B cell (primary cell): Measurements from ENCODE around the gene ZNF597. TPM values are rescaled to one million over a fixed set of nuclear protein-coding genes. Genes with fewer than 3 reads are reported as not detected.

Experiments used
- ATAC-seq: fragments of 200-7000 bp; cut with Tn5 transposase; one replicate; pipeline ENCODE4 v1.10.0; 2021; ENCODE audit warnings: low read depth, mild to moderate bottlenecking, moderate number of reproducible peaks, moderate library complexity
- CTCF ChIA-PET: fragments of 350-600 bp; sonication (Branson Sonifier 250); formaldehyde crosslinking; loops from one replicate; lab custom pipeline; 2021; ENCODE audit warnings: antibody characterized with exemption, inconsistent platforms; lab: Charles Lee
- POLR2A ChIA-PET: fragments of 350-600 bp; sonication (Branson Sonifier 250); formaldehyde crosslinking; loops from one replicate; lab custom pipeline; 2021; ENCODE audit warnings: antibody characterized with exemption; lab: Charles Lee
- DNase-seq: peaks from one replicate; pipeline ENCODE4 v3.0.0; 2013
- H2AFZ ChIP-seq: 2 replicates; pipeline ENCODE4 v1.6.1; 2012; ENCODE audit warnings: mild to moderate bottlenecking, low read depth, low read length; ENCODE audit not compliant: insufficient read depth, poor library complexity, severe bottlenecking
- H3K27ac ChIP-seq, 2 donors: 1 replicate in 1 of 2; 2 replicates in 1 of 2; pipeline ENCODE4 v1.5.1; 2012 to 2013; ENCODE audit warnings: low read length in 2 of 2, mild to moderate bottlenecking in 2 of 2, moderate library complexity in 1 of 2
- H3K27me3 ChIP-seq, 4 experiments: fragments of 200-600 bp in 1 of 4; sonication (generic) in 1 of 4; replicated peaks in 1 of 4; 1 replicate in 2 of 4; 2 replicates in 2 of 4; pipeline versions ENCODE4 v1.6.1 to v1.7.0; 2013 to 2016; ENCODE audit warnings: low read length in 3 of 4, mild to moderate bottlenecking in 2 of 4, mixed read lengths in 1 of 4, moderate library complexity in 1 of 4; ENCODE audit not compliant: insufficient read depth in 4 of 4, control insufficient read depth in 3 of 4; ENCODE audit errors: control extremely low read depth in 1 of 4
- H3K36me3 ChIP-seq, 2 experiments: replicated peaks in 1 of 2; 1 replicate in 1 of 2; 2 replicates in 1 of 2; pipeline versions ENCODE4 v1.6.1 to v1.7.1; 2013; ENCODE audit warnings: low read length in 1 of 2; ENCODE audit not compliant: insufficient read depth in 2 of 2, control insufficient read depth in 1 of 2; ENCODE audit errors: control extremely low read depth in 1 of 2, extremely low read depth in 1 of 2
- H3K4me1 ChIP-seq, 2 donors: fragments of 200-600 bp in 1 of 2; sonication (generic) in 1 of 2; 1 replicate in 1 of 2; 2 replicates in 1 of 2; pipeline versions ENCODE4 v1.5.1 to v1.6.1; 2013 to 2017; ENCODE audit warnings: low read length in 2 of 2; ENCODE audit not compliant: control insufficient read depth in 2 of 2, insufficient read depth in 2 of 2
- H3K4me2 ChIP-seq: replicated peaks from 2 replicates; pipeline ENCODE3; 2012; ENCODE audit warnings: mild to moderate bottlenecking, low read depth, low read length; ENCODE audit not compliant: poor library complexity, severe bottlenecking
- H3K4me3 ChIP-seq, 5 experiments: fragments of 200-600 bp in 1 of 5; sonication (generic) in 1 of 5; 1 replicate in 3 of 5; 2 replicates in 2 of 5; pipeline versions ENCODE4 v1.5.1 to v1.7.0; 2011 to 2016; ENCODE audit warnings: low read length in 4 of 5, mild to moderate bottlenecking in 4 of 5, low read depth in 2 of 5, control low read depth in 1 of 5, moderate library complexity in 1 of 5; ENCODE audit not compliant: insufficient read depth in 1 of 5; ENCODE audit errors: control extremely low read depth in 1 of 5, extremely low read depth in 1 of 5
- H3K79me2 ChIP-seq: fragments of 200-600 bp; sonication (generic); one replicate; pipeline ENCODE4 v1.6.0; 2016; ENCODE audit warnings: low read length; ENCODE audit not compliant: control insufficient read depth, insufficient read depth
- H3K9ac ChIP-seq: fragments of 200-600 bp; sonication (generic); 2 replicates; pipeline ENCODE4 v1.6.1; 2017; ENCODE audit warnings: mild to moderate bottlenecking, low read length, moderate library complexity
- H3K9me3 ChIP-seq, 3 donors: one replicate each; pipeline versions ENCODE4 v1.6.1 to v1.7.1; 2013; ENCODE audit warnings: low read length in 2 of 3; ENCODE audit not compliant: control insufficient read depth in 2 of 3, insufficient read depth in 1 of 3; ENCODE audit errors: control extremely low read depth in 1 of 3
- H4K20me1 ChIP-seq: 2 replicates; pipeline ENCODE4 v1.6.0; 2012; ENCODE audit warnings: mild to moderate bottlenecking, low read length; ENCODE audit not compliant: insufficient read depth, control insufficient read depth, poor library complexity, severe bottlenecking
- H3K27ac Mint-ChIP-seq: one replicate; pipeline ENCODE4 v1.8.0; 2021; ENCODE audit warnings: mixed read lengths
- H3K27me3 Mint-ChIP-seq: one replicate; pipeline ENCODE4 v1.8.0; 2021; ENCODE audit warnings: mixed read lengths
- H3K4me1 Mint-ChIP-seq: one replicate; pipeline ENCODE4 v1.8.0; 2021; ENCODE audit warnings: mixed read lengths
- H3K4me3 Mint-ChIP-seq: one replicate; pipeline ENCODE4 v1.8.0; 2021; ENCODE audit warnings: mixed read lengths
- H3K9me3 Mint-ChIP-seq: one replicate; pipeline ENCODE4 v1.8.0; 2022; ENCODE audit warnings: mixed read lengths; ENCODE audit not compliant: insufficient read depth
- EZH2 ChIP-seq: IDR thresholded peaks from 2 replicates; pipeline ENCODE4 v1.6.1; 2012; ENCODE audit warnings: borderline replicate concordance, low read depth, mild to moderate bottlenecking, moderate library complexity, low read length; ENCODE audit not compliant: insufficient read depth, poor library complexity, severe bottlenecking
- WGBS: methylation state at CpG from one replicate; pipeline ENCODE4 v1.1.5; 2013; ENCODE audit warnings: missing lambda C conversion rate; ENCODE audit not compliant: insufficient coverage; 5-methylcytosine and 5-hydroxymethylcytosine counted together
- intact Hi-C: fragments of 100-400 bp; cut with micrococcal nuclease; formaldehyde crosslinking; loops from one replicate; pipeline ENCODE4 v1.10.0; 2022
- polyA plus RNA-seq: library from polyadenylated mRNA; depleted of rRNA; stranded (reverse); fragments of >200 nt; gene quantifications from 2 replicates; pipeline ENCODE4 v1.2.3, GENCODE V29; 2012
- total RNA-seq, 2 donors: library from RNA; stranded (reverse); fragments of 120-200 nt in 1 of 2; gene quantifications; 1 replicate in 1 of 2; 2 replicates in 1 of 2; pipeline versions ENCODE4 v1.2.3 to v1.2.4, GENCODE V29; 2013 to 2022
- TF ChIP-seq, protein P1 (sequence below): fragments of 200-600 bp; IDR thresholded peaks from one replicate; pipeline ENCODE4 v1.8.0; 2022; ENCODE audit warnings: antibody characterized with exemption, mild to moderate bottlenecking

The ZNF597 gene
- total and polyA plus RNA-seq, 2 donors (not counting 1 experiment from before 2014, with no cell fraction given), result 1.3 to 5.0 TPM

DNA sequence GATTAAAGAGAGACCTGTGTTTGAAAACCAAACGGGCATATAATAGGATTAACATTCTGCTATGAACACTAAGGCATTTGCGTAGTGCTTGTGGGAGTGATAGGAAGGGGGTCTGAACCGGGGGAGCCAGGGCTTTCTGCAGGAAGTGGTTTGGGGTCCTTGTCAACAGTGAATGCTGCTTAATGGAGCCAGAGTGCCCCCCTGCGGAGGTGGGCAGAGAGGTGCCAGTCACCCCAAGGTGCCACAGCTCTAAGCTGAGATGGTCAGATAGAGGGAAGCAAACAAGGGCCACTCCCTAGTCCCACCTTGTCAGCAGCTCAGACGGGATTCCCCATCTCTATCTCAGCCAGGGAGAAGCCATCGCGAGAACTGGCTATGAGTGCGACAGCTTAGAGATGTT lies 17.8 kb upstream of the ZNF597 start:
- intact Hi-C loops, result no loop called here
- Histone ChIP-seq H4K20me1 (peaks cover 52% of the 10 kb centered on the region), H3K9me3 (no peaks in the 10 kb centered on the region), H3K4me1 (peaks cover 34 to 43% of the 10 kb centered on the region in 2 donors), H3K27ac (peak overlapping the region in 1 of 2 donors; percentile 32), H3K4me2 (no peak overlapping the region), H2AFZ (no peak overlapping the region), H3K27me3 (no peaks in the 10 kb centered on the region), H3K4me3 (no peak overlapping the region), H3K9ac (no peak overlapping the region), H3K36me3 (peaks cover 0 to 6% of the 10 kb centered on the region in 2 experiments), H3K79me2 (peaks cover 92% of the 10 kb centered on the region)
- ATAC-seq, result no peak
- ChIA-PET CTCF (interaction anchor here (0.6 kb wide), 1 partner anchor 1493 kb away, joined by 3 read pairs; no protein-coding TSS in a partner anchor), POLR2A (no interaction called here)
- peak overlapping the region; percentile 34 for H3K27ac Mint-ChIP-seq
- H3K4me3 Mint-ChIP-seq, result peak overlapping the region; percentile 19
- peak; percentile 49 for DNase-seq
- peaks cover 59% of the 10 kb centered on the region for H3K4me1 Mint-ChIP-seq
- WGBS, result 17% methylated on average over 4 of the region's 8 CpGs
- H3K27me3 Mint-ChIP-seq, result no peaks in the 10 kb centered on the region
- TF ChIP-seq, protein P1, sequence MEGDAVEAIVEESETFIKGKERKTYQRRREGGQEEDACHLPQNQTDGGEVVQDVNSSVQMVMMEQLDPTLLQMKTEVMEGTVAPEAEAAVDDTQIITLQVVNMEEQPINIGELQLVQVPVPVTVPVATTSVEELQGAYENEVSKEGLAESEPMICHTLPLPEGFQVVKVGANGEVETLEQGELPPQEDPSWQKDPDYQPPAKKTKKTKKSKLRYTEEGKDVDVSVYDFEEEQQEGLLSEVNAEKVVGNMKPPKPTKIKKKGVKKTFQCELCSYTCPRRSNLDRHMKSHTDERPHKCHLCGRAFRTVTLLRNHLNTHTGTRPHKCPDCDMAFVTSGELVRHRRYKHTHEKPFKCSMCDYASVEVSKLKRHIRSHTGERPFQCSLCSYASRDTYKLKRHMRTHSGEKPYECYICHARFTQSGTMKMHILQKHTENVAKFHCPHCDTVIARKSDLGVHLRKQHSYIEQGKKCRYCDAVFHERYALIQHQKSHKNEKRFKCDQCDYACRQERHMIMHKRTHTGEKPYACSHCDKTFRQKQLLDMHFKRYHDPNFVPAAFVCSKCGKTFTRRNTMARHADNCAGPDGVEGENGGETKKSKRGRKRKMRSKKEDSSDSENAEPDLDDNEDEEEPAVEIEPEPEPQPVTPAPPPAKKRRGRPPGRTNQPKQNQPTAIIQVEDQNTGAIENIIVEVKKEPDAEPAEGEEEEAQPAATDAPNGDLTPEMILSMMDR, result no peak
- TF ChIP-seq EZH2, result no peak
- H3K9me3 Mint-ChIP-seq, result no peaks in the 10 kb centered on the region

DNA sequence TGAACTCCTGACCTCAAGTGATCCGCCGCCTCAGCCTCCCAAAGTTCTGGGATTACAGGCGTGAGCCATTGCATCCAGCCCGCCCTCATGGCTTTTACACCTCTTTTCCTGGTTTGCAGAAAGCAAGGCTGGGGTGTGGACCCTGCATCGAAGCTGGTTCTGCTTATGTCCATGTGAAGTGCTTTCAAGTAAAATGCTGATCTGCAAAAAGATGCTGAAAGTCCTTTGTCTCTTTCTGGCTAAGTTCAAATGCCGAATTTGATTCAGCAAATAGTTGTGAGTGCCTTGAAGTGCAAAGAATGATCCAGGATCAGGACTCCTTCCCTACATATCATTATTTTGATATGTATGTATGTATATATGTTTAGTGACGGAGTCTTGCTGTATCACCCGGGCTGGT lies 17.3 kb upstream of the ZNF597 start:
- WGBS, result 94% methylated on average over 5 of the region's 8 CpGs
- intact Hi-C loops, result no loop called here
- POLR2A ChIA-PET, result interaction anchor here (0.6 kb wide), 1 partner anchor 59 kb away, joined by 3 read pairs; no protein-coding TSS in a partner anchor

More for the DNA sequence above, 17.3 kb upstream of the ZNF597 start:
- no peak overlapping the region for H3K4me2 ChIP-seq
- TF ChIP-seq EZH2, result no peak
- TF ChIP-seq, protein P1, result no peak
- Mint-ChIP-seq H3K27me3 (no peaks in the 10 kb centered on the region), H3K4me1 (peaks cover 61% of the 10 kb centered on the region), H3K4me3 (peak overlapping the region; percentile 24), H3K27ac (peak overlapping the region; percentile 34), H3K9me3 (no peaks in the 10 kb centered on the region)
- CTCF ChIA-PET, result no interaction called here
- peaks cover 87% of the 10 kb centered on the region for H3K79me2 ChIP-seq
- H3K9ac ChIP-seq, result no peak overlapping the region
- DNase-seq (no peak), ATAC-seq (no peak)
- H4K20me1 ChIP-seq, result peaks cover 46% of the 10 kb centered on the region
- H3K27me3 ChIP-seq, result no peaks in the 10 kb centered on the region
- no peak overlapping the region for H3K4me3 ChIP-seq
- no peak overlapping the region for H3K27ac ChIP-seq
- peaks cover 34 to 43% of the 10 kb centered on the region in 2 donors for H3K4me1 ChIP-seq
- no peaks in the 10 kb centered on the region for H3K9me3 ChIP-seq
- H2AFZ ChIP-seq, result no peak overlapping the region
- peaks cover 0 to 1% of the 10 kb centered on the region in 2 experiments for H3K36me3 ChIP-seq
